GM18907 (cell line): Measurements from ENCODE around the gene BMF.
A peak's percentile ranks its signal among the peaks of the same experiment; 100 is the strongest.
"Not testable (repeated sequence)": the region's sequence is repeated elsewhere in the genome, so short reads cannot be mapped to it uniquely, and the experiment has no call there.

Experiments
- ATAC-seq: cut with Tn5 transposase; IDR thresholded peaks from one replicate; pipeline ENCODE4 v1.9.1; 2021; ENCODE audit warnings: mild to moderate bottlenecking, moderate library complexity; ENCODE audit not compliant: unreplicated experiment

Gene BMF

DNA sequence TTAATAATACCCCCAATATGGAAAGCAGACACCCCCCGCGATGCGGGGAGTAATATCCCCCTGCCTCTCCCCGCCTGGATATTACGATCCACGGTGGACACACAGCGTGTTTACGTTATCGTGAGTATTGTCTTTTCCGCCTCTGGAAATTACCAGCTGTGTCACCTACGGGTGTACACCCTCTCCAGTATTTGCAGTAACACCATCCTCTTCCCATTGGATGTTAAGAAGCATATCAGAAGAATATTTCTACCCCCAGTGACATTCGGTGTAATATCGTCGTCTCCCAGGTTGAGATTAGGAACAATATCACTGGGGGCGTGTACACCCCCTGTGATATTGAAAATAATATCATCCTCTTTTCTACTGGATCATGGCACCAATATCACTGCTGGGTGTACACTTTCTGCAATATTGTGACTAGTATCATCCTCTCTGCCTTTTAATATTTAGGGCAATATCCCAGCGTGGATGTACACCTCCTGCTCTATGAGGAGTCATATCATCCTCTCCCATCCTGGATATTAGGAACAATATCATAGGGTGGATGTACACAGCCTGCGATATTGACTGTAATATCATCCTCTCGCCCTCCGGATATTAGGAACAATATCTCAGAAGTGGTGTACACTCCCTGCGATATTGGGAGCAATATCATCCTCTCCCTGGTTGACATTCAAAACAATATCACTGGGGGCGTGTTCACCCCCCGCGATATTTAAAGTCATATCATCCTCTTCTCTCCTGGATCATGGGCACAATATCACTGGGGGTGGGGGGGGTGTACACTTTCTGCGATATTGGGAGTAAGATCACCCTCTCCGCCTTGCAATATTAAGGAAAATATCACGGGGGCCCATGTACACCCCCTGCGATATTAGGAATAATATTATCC, 20.3 kb upstream of the BMF start:
- ATAC-seq = no peak

DNA sequence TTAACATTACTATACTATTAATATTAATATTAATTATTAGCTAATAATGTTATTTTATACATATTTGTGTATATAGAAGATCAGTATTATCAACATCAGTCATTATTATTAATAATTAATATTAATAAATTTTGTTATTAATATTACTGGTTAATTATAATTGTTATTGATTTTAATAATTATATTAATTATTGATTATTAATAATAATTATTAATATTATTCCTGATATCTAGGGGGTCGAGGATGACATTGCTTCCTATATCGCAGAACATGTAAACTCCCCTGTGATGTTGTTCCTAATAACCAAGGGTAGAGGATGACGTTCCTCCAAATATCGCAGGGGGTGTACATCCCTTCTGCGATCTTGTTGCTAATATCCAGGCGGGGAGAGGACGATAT, 17.3 kb upstream of the BMF start:
- ATAC-seq = no peak

DNA sequence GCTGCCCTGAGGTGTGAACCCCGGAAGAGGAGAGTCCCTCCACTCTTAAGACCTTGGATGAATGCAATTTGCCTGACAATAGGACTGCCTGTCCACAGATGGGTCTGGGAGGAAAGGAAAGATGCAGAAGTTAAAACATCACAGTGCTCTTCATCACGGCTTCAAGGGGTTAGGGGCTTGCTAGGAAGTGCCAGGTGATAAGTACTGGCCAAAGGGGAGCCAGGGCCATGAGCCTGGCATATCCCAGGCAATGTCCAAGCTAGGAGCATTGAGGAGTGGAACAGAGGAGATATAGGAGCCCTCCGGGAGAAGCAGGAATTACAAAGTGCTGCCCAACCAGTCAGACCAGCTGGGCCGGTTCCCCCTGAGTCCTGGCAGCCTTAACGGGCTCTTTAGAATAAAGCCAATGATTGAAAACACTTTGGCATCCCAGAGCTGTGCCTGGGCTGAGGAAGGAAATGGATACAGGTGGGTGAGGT, 16.2 kb upstream of the BMF start:
- ATAC-seq = not testable (repeated sequence)

DNA sequence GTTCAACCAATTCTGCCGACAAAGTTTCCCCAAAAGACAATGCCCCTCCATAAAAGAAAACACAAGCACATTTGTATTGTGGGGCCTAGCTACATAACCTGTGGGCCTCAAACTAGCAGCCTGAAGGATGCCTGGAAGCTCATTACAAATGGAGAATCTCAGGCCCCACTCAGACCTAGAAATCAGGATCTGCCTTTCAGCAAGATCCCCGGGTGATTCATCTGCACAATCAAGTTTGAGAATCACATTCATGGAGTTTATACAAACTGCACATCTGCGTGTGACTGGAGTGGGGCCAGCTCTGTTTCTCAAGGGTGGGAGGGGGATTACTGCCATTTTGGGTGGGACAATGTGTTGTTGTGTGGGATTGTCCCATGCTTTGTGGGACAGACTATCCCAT, 15.7 kb upstream of the BMF start:
- not testable (repeated sequence) for ATAC-seq

DNA sequence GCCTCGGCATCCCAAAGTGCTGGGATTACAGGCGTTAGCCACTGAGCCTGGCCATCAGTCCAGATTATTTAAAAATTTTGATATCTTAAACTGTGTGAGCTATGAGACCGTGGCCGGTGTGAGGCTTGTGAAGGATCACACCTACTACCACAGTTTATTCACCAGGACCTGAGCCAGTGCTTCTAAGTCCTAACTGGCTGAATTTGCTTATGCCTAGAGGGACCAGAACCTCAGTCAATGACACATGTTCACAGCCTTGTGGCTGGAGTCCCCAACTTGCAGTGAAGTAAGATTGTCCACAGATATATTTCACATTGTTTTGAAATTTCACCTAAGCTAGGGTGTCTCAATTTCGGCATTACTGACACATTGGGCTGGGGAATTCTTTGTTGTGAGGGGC, 15.2 kb upstream of the BMF start:
- ATAC-seq = not testable (repeated sequence)

DNA sequence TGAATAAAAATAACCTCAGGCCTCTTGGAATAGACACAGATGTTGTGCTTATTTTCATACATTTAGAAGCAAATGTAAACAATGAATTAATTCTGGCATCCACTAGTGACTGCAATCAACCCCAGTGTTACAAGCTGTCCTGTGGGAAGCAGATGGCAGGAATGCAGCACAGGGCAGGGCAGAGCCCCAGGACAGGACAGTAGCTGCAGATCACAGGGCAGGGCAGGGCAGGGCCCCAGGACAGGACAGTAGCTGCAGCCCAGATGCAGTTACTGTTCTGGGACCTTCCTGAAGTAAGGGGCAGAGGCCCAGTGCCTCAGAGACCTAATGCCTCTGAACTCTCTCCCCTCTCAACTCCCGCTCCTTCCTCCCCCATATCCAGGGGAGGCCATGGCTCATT, 14.3 kb upstream of the BMF start:
- ATAC-seq = not testable (repeated sequence)

DNA sequence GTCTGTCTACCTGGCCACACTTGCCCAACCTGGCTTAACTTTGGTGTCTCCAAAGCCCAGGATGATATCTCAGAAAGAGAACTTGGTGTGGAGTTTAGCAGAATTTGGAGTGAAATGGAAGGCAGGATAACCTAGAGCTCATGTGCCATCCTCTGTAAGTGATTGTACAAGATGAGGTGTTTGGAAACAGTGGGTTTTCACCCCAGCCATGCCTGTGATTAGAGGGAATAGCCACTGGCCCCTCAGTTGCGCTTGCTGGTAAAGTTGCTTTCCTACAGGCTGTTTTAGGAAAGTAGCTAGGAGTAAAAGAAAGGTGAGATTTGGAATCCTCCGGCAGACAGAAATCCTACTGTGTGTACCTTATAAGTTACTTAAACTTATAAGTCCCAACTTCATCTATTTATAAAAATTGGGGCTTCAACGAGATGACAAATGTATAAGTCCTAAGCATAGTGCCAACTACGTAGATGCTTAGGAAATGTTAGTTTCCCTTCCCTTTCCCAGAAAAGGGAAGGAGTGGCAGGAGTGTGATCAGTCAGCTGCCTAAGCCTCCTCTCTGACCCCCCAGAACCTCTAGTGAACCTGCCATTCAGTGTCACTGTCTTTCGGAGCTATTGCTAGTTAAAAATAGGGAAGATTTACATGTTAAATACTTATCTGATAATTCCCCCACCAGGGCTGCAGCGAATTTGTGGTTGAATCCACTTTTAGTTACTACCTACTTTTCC, 13.4 kb upstream of the BMF start:
- no peak for ATAC-seq

DNA sequence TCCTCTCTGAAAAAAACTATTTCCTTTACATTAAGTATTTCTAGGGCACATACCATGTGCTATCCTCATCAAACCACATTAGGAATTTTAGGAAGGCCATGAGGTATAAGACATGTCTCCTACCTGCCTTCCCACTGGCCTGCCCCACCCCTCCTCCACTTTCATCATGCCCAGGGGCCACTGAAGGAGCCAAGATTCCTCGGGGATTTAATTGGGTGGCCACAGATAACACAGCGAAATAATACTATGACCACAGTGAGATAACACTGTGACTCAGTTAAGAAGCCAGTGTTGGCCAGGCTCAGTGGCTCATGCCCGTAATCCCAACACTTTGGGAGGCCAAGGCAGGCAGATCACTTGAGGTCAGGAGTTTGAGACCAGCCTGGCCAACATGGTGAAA, 9.8 kb upstream of the BMF start:
- no peak for ATAC-seq

DNA sequence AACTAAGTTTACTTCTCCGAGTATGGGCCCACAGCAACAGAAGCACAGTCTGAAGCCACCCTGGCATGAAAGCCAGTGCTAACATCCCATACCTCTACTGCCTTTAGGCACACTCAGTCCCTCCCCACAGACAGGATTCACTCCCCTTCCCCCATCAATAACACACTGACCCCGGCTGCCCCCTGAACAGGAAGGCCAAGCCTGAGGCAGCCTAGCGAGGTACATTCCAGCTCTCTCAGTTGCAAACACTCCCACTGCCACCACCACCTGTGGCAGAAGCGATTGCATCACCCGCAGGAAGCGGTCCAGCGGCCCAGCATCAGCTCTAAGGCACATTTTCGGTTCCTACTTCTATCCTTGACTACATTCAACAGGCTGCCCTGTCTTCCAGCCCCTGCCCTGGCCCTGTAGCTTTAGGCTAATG, 7.0 kb upstream of the BMF start:
- ATAC-seq = peak; percentile 93

DNA sequence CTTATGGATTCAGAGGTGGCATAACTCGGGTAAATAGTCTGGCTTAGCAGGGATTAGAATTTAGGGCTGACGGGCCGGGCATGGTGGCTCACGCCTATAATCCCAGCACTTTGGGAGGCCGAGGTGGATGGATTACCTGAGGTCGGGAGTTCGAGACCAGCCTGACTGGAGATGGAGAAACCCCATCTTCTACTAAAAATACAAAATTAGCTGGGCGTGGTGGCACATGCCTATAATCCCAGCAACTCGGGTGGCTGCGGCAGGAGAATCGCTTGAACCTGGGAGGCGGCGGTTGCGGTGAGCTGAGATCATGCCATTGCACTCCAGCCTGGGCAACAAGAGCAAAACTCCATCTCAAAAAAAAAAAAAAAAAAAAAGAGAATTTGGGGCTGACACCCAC, 6.4 kb upstream of the BMF start:
- not testable (repeated sequence) for ATAC-seq

DNA sequence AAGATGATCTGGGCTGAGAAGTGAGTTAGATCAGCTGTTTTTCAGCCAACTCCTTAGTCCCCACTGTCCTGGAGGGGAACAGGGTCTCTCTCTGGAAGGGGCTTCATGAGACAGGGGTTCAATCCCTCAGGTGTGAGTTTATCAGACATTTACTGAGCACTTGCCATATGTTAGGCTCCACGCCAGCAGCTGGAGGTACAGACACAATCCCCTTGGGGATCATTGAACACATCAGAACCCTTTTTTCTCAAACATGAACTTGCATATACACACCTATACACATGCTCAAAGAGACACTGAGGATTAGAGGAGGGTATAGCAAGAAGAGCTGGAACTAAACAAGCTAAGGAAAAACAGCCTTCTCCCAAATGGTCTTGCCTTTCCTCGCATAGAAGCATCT, 5.5 kb upstream of the BMF start:
- ATAC-seq = no peak

DNA sequence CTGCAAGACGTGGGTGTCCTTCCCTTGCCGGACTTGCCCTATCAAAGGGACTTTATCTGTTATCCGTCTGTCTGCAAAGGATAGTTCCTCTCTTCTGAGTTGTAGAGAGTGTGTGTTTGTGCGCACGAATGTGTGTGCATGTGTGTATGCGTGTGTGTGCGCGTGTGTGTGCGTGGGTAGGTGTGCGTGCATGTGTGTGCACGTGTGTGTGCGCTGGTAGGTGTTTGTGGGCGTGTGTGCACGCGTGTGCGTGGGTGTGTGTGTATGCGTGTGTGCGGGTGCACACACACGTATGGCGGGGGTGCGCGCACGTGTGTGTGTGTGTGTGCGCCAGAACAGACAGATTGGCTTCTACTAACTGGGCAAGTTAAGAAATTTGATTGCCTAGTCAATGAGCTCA, 4.1 kb upstream of the BMF start:
- ATAC-seq = no peak

DNA sequence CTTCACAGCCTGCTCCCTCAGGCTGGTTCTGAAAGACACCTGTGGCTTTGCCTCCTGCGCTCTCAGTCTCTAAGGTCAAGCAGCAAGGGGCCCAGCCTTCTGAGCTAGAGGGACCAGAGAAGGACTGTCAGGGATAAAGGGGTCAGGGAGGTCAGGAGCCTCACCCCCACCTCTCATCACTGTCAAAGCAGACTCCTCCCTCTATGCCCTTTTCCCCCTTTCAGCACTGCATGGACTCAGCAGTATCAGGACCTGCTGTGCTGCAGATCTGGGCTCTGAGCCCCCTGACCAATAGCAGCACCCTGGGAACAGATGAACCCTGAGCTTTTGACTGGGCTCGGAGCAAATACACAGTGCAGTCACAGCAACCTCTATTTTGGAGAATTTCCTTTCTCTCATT, 3.2 kb upstream of the BMF start:
- ATAC-seq = no peak

DNA sequence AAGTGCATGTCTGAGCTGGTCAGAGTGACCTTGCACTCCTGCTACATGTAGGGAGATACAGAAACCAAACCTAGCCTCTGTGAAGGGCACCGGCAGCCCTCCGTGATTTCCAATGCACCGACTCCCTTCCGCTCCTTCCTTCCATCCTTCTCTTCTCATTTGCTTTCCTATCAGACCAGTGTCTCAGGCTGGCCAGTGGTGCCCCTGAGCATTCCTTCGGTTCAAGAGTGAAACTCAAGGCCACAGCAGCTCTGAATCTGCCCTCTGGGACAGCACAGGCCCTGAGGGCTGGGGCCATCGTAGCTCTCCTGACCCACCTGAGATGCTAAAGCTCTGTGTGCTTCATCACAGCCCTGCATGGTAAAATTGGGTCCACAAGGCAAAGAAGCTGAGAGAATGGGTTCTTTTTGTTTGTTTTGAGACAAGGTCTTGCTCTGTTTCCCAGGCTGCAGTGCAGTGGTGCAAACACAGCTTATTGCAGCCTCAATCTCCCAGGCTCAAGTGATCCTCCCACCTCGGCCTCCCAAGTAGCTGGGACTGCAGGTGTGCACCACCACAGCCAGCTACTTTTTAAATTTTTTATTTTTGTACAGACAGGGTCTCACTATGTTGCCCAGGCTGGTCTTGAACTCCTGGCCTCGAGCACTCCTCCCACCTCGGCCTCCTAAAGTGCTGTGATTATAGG, 2.3 kb upstream of the BMF start:
- no peak for ATAC-seq

DNA sequence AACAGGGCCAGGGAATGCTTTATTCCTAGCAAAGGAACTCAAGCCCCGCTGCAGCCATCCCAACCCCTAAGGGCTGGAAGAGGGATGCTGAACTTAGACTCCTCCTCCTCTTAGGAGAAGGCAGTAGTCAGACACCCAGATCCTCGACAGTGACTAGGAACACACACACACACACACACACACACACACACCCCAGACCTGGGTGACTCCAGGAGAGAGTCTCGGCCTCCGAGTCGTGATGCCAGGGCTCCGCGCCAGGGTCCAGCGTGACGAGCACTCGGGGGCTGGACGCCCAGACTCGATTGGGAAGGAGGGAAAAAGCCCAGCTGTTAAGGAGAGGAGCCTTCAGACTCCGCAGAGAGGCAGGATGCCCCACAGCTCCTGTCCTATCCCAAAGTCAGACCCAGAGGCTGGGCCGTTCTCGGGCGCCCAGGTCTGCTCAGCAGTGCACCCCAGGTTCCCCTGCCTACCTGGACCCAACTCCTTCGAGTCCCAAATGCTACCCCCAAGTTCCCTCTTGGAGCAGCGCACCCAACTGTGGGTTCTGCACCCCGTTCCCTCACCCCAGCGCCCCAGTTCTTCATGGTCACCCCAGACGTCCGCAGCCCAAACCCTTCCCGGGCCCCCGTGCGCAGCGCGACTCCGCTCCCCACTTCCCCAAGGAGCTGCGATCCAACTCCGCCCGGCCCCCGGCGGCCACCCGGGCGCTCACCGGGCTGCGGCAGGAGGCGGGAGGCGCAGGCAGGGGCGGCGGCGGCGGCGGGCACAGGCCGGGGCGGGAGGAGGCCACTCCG, 421 bp downstream of the BMF start:
- ATAC-seq = no peak

DNA sequence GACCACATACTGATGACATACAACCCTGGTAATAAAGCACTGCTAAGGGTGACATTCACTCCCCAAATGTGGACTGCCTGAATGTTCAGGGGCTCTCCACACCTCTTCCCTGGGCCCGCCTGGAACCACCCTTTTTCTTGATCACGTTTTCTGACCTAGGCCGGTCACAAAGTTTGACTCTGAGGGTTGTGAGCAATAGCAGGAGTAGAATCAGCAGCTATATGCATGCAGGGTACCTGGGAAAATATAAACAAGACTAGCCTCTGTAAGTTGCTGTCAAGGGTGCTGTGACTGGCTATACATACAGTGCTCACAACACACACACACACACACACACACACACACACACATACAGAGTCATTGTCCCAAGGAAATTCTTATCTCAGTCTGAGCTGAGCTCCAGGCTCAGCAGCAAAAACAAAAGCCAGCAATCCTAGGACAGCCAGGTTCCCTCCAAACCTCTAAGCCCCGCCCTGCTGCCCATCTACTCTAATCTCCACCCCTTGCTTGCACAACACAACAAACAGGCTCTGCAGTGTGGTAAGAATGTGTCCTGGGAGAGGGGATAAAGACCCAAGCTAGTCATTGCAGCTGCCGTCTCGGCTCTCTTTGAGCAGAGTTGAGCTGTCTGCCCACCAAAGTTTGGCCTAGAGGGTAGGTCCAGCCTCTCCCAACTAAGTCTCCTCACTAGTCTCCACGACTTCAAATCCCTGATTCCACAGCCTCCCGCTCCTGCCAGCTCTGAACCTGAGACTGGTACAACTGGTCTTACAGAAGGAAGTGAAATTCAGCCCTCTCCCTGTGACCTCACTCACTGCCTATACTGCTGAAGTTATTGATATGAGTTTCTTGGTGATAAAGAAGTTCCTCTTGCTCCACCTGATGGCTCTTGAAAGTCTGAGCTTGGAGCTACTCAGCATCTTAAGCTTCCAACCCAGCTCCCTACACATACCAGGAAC, 2.2 kb downstream of the BMF start:
- ATAC-seq = peak; percentile 35

DNA sequence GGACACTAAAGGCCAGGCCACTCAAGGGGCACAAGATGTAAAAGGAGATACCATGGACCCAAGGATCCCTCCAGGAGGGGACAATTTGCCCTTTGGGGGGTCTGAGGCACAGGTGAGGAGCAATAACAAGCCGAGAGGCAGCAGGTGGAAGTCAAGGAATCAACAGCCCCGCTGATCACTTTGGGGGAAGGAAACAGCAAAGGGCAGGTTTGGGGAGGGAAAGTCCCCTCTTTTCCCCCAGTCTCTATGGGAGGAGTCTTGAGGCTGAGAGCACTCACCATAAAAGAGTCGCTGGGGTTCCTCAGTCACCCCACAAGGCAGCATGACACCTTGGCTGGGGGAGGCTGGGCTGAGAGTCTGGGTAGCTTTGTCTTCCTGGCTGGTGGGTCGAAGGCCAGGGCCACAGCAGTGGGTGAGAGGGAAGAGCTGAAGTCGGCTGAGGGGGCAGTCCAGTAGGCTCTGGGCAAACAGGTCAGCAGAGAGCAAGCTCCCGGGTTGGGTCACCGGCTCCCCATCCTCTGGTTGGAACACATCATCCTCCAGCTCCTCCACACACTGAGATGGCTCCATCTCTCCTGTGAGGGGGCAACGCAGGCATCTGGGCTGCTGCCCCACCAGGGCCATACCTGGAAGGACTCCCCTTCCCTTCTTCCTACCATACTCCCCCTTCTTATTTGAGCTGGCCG, 3.0 kb downstream of the BMF start:
- no peak for ATAC-seq

DNA sequence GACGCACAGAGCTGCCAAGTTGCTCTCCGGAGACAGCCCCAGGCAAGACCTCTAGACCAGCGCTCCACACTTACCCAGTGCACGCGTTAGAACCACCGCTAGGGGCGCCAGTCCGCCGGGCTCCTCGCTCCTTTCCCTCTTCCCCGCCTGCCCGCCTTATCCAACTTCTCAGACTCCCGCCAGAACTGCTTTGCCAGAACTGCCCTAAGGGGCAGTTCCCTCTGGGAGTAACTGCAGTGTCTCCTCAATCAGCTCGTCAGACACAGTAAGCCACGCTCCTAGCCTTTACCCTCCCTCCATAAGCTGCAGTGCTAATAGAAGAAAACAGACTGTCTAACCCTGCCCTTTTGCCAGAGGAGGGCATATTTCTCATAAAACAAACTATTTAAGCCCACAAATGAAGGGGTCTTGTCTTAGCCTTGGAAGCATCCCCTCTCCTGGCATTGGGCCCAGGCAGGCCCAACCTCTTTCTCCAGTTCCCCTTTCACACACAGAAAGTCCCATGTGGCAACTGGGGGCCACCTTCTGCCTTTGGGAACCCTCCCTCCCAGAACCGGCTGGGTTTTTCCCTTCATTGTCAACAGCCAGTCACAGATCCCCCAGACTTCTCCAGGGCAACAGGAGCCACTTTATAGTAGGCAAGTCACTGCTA, 3.7 kb downstream of the BMF start:
- peak; percentile 27 for ATAC-seq
